GM12878 (cell line): ENCODE results near the gene LBR. TPM values are rescaled to one million over a fixed set of nuclear protein-coding genes. Genes with fewer than 3 reads are reported as not detected.

Experiments used
- ATF7 ChIP-seq: fragments of 450-650 bp; IDR thresholded peaks from 2 replicates; pipeline ENCODE4 v1.6.1; 2016; ENCODE audit warnings: low read depth, mild to moderate bottlenecking
- BACH1 ChIP-seq: fragments of 450-650 bp; IDR thresholded peaks from 2 replicates; pipeline ENCODE4 v1.6.1; 2017; ENCODE audit warnings: mild to moderate bottlenecking, borderline replicate concordance
- LARP7 ChIP-seq: fragments of 450-650 bp; IDR thresholded peaks from 2 replicates; pipeline ENCODE4 v1.6.1; 2017; ENCODE audit warnings: mild to moderate bottlenecking
- MEF2B ChIP-seq: fragments of 450-650 bp; IDR thresholded peaks from 2 replicates; pipeline ENCODE4 v1.6.1; 2018; ENCODE audit warnings: mild to moderate bottlenecking, moderate library complexity; ENCODE audit not compliant: partially characterized antibody, poor library complexity, severe bottlenecking
- MTA2 ChIP-seq: fragments of 450-650 bp; IDR thresholded peaks from 2 replicates; pipeline ENCODE4 v1.6.1; 2016; ENCODE audit warnings: low read depth, mild to moderate bottlenecking, moderate library complexity
- NR2C1 ChIP-seq: fragments of 450-650 bp; IDR thresholded peaks from 2 replicates; pipeline ENCODE4 v1.6.1; 2017; ENCODE audit warnings: antibody characterized with exemption, mild to moderate bottlenecking, moderate library complexity
- NR2F1 ChIP-seq: fragments of 450-650 bp; conservative IDR thresholded peaks from 2 replicates; pipeline ENCODE4 v1.6.1; 2017; ENCODE audit warnings: mild to moderate bottlenecking
- PKNOX1 ChIP-seq: fragments of 450-650 bp; IDR thresholded peaks from 2 replicates; pipeline ENCODE4 v1.6.1; 2016; ENCODE audit warnings: mild to moderate bottlenecking
- SKIL ChIP-seq: fragments of 450-650 bp; IDR thresholded peaks from 2 replicates; pipeline ENCODE4 v1.6.1; 2017; ENCODE audit warnings: mild to moderate bottlenecking, low read depth, inconsistent platforms; ENCODE audit not compliant: poor library complexity, severe bottlenecking
- SP1 ChIP-seq: IDR thresholded peaks from one replicate; pipeline ENCODE4 v1.6.1; 2011; ENCODE audit warnings: low read depth, low read length
- polyA plus RNA-seq, 11 experiments: library from polyadenylated mRNA; depleted of rRNA in 4 of 11; unstranded in 6 of 11; stranded (reverse) in 5 of 11; fragments of >200 nt; fragmentation: Nextera tagmentation in 4 of 11; fragmentation: Illumina TruSeq in 1 of 11; extraction: Ambion mirVana in 4 of 11; extraction: Trizol in 1 of 11; gene quantifications; 1 replicate in 1 of 11; 2 replicates in 10 of 11; pipeline versions ENCODE4 v1.2.1 to v1.2.3, GENCODE V29; 2011 to 2016; ENCODE audit warnings: inconsistent platforms in 2 of 11, missing spikeins in 2 of 11, low read depth in 1 of 11
- total RNA-seq, 4 experiments: library from RNA; depleted of rRNA in 3 of 4; stranded (reverse); fragments of >200 nt in 3 of 4; fragmentation: Illumina TruSeq in 1 of 4; extraction: Trizol in 1 of 4; gene quantifications; 2 replicates each; pipeline versions ENCODE4 v1.2.1 to v1.2.3, GENCODE V29; 2013 to 2021

Gene LBR
- total and polyA plus RNA-seq, 10 of the 15 experiments (the other 5 are each of a cell fraction or from before 2014, with no cell fraction given), result 81.8 to 178 (median 114) TPM

- TF ChIP-seq BACH1 (peak; percentile 29; the same call in 1 of the 2 replicates), MTA2 (peak; percentile 32; the same call in 1 of the 2 replicates), NR2F1 (0 out of 2 replicates have a peak, but pooled peaks have one; percentile 17), MEF2B (peak; percentile 18), SKIL (peak; percentile 32), ATF7 (peak; percentile 41; the same call in 1 of the 2 replicates), PKNOX1 (peak; percentile 49; the same call in 1 of the 2 replicates), SP1 (no peak), NR2C1 (no peak), LARP7 (no peak)
These were observed 26.9 kb upstream of the LBR start (continued) for GRCh38 chr1:225454733-225455132.
